HG03342 (cell line): ENCODE results near the gene EVPL.

ENCODE experiments used
- ATAC-seq: cut with Tn5 transposase; IDR thresholded peaks from one replicate; pipeline ENCODE4 v1.9.1; 2021; ENCODE audit warnings: mild to moderate bottlenecking, moderate library complexity; ENCODE audit not compliant: unreplicated experiment

The EVPL gene

DNA sequence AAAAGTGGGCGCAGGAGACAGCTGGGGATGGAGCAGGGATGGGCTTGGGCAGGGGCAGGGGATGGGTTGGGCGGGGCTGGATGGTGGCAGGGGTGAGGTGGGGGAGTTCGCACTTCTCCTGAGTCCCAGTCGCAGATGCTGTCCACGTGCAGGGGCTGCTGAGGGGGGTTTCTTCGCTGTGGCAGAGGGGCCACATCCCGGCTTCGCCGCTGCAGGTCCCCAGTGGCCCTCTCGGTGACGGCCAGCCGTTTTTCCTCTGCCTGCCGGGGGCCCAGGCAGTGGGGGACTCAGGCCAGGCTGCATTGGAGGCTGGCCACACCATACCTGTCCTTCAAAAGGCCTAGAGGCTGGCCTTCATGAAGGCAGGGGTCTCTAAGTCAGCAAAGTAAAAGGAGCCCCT is 8.3 kb downstream of the EVPL start:
- no peak for ATAC-seq

DNA sequence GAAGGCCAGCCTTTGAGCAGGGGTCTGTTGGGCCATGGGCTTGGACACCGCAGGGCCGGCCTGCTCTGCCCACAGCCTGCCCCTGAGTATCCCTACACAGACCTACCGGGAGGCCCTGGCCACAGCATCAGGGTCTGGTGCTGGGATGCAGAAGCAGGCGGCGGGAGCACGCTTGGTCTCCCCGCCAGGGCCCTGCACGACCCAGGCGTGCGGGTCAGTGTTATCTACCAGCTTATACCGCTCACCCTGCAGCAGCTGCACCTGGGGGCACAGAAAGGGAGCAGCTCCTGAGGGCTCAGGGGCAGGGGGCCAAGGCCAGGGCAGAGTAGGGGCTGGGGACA is 8.8 kb downstream of the EVPL start:
- ATAC-seq: no peak

DNA sequence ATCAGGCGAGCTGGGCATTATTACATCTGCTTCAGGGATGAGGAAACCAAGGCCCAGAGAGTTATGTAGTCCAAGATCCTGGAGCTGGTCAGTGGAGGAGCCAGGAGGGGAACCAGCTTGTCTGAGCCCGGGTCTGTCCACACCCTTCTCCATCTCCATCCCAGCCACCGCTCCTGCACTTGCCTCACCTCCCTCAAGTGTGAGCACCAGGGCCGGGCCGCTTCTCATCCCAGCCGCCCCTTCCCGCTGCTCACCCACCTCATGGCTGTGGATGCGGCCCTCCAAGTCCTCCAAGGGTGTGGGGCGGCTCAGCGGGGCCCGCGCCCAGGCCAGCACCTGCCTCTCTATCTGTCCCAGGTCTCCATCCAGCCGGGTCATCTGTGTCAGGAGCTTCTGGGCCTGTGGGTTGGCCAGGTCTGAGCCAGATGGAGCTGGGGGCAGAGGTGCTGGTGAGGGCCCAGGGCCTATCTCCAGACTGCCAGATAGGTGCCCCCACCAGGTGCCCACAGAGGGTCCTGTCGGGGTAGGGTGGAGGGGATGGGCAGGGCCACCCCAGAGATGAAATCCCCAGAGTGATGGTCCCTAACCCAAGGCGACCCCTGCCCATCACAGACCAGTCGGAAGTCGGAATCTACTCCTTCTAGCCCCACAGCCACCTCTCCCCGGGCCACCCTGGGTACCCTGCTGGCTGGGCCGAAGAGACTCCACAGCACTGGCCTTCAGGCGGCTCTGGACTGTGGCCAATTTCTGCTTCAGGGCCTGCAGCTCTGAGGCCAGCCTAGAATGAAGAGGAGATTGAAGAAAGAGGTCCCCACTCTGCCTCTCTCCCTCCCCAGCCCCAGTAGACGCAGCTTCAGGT is 9.4 kb downstream of the EVPL start:
- ATAC-seq: no peak

DNA sequence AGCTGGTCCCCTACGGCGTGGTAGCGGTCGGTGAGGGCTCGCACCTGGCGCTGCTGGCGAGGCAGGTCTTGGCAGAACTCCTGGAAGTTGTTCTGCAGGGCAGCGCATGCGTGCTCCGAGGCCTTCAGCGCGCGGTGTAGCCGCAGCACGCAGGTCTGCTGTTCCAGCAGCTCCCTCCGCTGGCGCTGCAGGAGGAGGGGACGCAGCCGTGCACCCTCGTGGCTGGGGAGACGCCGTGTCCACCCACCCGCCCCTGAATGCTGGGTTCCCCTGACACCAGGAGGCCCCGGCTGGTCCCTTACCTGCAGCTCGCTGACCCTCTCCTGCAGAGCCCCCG is 12.2 kb downstream of the EVPL start:
- ATAC-seq: no peak

DNA sequence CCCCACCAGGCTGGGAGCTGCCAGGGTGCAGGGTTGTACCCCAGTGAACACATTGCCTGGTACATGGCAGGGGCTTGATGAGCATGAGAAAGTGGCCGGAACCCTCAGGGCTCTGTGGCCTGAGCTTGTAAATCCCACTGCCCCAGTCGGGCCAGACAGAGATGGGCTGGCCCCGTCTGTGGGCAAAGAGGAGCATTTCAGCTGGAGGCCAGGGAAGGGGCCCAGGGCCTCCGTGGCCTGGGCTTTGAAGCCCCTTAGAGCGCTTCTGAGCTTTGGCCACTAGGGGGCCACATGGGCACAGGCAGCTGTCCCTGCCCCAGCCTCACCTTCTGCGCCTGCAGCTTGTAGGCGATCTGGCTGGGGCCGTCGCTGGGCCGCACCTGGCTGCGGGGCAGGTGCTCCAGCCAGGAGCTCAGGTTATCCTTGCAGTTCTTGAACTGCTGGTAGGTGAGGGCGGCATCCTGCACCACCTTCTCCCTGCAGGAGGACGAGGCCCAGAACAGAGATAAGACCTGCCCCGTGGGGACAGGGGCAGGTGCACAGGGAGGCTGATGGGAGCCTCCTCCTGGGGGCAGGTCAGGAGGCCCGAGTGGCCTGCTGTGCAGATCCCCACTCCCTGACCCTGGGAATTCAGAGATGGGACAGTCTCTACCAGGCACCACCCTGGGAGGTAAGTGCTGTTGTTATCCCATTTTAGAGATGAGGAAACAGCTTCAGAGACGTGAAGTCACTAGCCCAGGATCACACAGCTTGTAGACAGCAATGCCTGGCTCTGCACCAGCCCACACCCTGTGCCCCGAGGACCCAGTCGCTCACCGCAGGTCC is 12.8 kb downstream of the EVPL start:
- no peak for ATAC-seq

DNA sequence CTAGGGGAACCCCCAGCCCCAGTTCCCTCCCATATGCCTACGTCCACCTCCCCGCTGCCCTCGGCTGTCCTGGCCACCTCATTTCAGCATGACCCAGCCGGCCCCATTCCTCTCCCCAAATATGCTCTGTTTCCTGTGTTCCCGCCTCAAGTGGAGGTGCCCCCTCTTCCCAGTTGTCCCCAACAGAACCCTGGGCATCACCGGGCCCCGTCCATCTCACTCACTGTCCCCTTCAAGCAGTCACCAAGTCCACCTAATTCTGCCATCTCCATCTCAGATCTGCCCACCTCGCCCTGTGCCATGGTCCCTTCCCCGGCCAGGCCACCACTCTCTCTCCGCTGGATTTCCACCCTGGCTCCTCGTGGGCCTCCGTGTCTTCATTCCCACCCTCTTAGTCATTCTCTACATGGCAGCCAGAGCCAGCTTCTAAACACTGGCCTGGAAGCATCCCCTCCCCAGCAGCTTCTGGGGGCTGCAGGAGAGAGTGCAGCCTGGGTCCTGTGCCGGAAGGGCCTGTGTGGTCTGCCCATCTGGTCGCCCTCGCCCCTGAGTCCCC is 13.7 kb downstream of the EVPL start:
- no peak for ATAC-seq

DNA sequence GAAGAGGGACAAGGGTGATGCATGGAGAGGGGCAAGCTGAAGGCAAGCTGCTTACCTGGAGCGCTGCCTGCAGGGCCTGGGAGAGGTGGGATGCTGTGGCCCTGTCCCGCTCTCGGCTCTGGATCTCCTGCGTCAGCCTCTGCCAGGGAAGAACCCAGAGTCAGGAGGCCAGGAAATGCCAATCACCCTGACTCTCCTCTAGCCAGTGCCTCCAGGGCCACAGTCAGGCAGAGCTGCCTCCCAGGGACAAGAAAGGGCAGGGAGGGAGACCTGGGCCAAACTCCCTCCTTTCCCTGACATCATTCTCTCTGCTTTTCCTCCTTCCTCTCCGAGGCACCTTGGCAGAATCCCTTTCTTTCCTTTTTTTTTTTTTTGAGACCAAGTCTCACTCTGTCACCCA is 15.2 kb downstream of the EVPL start:
- ATAC-seq: no peak

DNA sequence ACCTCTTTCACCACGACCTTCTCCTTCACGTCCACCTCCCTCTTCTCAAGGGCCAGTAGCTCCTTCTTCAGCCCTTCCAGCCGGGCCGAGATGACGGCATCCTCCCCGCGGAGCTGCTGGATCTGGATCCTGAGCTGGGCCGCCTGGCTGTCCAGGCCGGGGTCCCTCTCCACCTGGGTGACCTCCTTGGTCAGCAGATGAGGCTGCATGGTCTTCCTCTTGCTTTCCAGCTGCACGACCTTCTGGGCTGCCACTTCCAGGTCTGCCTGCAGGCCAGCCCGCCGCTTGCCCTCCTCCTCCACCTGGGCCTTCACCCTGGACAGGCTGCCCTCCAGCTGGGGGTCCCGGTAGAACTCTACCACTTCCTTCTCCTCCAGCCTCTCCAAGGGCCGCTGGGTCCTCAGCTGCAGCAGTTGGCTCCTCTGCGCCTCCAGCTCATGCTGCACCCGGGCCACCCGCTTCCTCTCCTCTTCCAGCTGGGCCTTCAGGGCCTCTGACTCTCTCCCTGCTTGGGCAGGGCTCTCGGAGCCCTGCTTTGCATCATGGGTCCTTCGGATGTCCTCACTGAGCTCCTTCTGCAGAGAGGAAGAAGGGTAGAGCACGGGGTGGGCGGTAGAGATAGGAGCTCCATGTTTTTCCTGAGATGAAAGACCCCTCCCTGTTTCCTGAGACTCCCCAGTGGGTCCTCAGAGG is 17.0 kb downstream of the EVPL start:
- no peak for ATAC-seq

DNA sequence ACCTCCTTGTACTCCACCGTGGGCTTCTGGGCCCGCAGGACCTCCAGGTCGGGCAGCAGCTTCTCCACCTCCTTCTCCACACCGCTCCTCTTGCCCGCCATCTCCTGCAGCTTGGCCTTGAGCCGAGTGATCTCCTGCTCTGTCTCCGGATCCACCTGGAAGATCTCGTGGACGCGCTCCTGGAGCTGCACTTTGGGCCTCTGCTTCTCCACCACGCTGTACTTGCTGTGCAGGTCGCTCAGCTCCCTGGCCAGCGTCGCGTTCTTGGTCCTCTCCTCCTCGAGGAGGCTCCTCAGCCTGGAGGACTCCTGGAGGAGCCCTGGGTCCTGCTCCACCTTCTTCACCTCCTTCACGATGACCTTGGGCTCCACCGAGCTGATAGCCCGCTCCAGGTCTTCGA is 17.7 kb downstream of the EVPL start:
- no peak for ATAC-seq

DNA sequence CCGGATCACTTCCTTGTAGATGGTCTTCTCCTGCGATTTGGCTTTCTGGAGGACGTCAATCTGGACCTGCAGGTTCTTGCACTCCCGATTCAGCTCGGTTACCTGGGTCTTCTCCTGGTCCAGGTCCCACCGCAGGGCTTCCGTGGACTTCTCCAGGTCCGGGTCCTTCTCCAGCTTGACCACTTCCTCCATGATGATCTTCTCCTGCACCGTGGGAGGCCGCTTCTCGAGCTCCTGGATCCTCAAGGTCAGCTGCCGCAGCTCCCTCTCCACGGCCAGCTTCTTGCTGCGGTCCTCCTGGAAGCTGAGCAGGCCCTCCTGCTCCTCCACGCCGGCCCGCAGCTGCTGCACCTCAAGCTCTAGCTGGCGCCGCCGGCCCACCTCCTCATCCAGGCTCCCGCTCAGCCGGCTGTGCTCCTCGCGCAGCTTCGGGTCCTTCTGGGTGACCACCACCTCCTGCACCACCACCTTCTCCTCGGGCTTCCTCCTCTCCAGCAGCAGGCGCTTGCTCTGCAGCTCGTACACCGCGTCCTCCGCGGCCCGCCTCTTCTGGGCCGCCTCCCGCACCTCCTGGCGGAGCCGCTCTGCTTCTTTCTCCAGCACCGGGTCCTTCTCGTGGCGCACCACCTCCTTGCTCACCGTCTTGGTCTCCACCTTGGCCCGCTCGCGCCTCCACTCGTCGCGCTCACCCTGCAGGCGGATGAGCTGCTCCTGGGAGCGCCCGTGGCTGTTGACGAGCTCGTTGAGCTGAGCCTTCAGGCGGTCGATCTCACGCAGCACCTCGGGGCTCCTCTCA is 18.3 kb downstream of the EVPL start:
- ATAC-seq: no peak

DNA sequence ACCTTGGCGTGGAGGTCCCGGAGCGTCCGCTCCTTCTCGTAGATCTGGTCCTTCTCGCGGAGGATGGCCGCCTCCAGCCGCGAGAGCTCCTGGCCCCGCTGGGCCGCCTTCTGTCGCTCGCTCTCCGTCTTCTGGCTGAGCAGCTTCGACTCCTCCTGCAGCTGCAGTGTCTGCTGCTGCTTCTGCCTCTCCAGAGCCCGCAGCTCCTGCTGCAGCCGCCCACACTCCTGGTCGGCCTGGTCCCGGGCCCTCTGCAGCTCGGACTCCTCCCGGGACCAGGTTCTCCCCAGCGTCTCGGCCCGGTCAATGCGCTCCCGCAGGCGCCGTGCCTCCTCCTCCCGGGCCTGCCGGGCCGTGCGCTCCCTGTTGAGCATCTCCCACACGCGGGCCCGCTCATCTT is 18.9 kb downstream of the EVPL start:
- no peak for ATAC-seq

DNA sequence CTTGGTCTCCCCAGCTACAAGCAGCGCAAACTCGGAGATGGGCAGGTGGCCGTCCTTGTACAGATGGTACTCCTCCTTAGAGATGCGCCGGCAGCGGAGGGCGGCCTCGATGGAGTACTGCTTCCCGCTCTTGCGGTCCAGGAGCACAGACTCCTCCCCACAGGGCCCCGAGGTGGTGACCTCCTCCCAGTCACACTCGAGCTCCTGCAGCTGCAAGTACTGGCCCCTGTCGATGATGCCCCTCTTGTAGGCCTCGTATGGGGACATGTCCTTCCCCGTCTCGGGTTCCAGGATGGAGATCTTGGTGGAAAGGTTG is 19.3 kb downstream of the EVPL start:
- no peak for ATAC-seq

DNA sequence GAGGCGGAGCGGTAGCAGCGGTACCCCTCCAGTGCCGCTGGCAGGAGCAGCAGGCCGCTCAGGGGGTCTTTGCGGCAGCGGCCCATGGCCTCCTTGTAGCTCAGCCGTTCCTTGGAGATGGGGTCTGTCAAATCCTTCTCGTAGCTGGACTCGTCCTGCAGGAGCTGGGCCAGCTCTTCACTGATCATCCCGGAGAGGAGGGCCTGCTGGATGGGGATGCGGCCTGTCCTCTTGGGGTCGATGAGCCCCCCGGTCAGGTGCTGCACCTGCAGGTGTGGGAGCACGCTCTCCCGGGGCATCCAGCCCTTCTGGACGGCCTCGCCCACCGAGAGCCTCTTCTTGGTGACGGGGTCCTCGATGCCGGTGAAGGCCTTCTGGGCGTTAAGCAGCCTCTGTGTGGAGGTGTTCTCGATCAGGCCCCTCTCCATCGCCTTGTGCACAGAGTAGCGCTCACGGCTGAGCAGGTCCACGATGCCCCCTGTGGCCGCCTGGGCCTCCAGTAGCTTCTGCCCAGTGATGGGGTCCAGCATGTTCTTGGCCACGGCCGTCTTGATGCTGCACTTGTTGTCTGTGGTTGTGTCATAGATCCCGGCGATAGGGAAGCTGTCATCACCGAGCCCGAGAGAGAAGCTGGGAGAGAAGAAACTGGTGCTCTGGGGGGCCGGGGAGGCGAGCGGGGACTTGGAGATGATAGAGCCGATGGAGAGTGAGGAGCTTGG is 19.8 kb downstream of the EVPL start:
- ATAC-seq: no peak

DNA sequence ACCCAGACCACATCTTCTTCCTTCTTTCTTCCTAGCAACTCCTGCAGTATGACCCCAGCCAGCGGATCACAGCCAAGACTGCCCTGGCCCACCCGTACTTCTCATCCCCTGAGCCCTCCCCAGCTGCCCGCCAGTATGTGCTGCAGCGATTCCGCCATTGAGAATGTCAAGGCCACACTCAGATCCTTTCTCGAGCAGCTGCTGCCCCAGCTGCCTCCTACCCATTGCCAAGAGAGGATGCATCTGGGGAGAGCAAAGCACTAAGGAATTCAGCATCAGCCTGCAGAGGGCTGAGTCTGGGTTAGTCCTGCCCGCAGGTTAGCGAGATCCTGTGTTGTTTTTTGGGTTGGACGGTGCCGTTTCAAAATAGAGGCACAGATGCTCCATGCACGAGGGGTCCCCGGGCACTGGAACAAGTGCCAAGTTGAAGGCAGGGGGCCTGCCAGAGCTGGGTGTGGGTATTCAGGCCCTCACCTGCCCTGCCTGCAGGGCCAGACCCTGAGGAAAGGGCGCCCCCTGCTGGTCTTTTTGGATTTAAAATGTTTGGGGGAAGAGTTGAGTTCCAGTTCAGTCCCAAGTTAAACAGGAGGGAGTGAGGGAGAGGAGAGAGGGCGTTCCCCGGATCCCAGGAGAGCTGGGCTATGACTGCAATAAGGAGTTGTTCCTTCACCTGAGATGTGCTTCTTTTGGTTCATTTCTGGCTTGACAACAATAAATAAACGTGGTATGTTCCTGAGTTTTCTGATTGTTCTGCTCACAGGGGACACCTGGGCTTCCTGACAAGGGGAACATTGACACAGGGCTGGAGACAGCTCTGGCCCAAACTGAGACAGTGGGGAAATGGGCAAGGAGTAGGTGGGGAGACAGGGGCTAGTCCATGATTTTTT is 21.6 kb downstream of the EVPL start:
- no peak for ATAC-seq

DNA sequence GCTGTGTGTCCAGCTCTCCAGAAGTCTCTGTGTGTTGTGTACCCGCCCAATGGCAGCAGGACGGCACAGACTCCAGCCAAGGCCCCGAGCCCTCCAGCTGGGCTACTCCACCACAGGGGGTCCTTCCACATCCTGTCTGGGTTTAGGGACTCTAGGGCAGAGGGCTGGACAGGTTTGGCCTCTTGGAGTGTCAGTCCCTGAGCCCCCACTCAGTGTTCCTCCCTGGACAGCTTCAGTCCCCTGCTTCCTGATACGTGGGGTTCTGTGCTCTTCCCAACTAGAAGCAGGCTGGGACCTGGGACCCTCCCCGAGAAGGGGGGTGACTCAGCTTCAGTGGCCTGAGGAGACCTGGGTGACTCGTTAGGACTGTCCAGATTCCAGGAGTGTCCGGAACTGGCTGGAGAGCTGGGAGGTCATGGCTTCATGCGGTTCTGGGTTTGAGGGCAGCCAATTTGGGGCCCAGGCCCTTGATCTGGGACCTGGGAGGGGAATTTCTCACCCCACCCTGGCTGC is 22.3 kb downstream of the EVPL start:
- ATAC-seq: no peak

DNA sequence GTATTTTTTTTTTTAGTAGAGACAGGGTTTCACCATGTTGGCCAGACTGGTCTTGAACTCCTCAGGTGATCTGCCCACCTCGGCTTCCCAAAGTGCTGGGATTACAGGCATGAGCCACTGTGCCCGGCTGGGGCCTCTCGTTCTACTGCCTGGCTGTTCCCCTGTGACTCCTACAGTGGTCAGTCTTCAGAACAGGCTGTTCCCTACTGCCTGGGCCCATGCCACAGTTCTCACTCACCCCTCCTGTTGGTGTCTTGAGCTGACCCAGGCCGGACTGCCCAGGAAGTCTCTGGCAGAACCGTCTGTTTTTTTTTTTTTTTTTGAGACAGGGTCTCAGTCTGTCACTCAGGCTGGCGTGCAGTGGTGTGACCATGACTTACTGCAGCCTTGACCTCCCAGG is 23.2 kb downstream of the EVPL start:
- no peak for ATAC-seq

DNA sequence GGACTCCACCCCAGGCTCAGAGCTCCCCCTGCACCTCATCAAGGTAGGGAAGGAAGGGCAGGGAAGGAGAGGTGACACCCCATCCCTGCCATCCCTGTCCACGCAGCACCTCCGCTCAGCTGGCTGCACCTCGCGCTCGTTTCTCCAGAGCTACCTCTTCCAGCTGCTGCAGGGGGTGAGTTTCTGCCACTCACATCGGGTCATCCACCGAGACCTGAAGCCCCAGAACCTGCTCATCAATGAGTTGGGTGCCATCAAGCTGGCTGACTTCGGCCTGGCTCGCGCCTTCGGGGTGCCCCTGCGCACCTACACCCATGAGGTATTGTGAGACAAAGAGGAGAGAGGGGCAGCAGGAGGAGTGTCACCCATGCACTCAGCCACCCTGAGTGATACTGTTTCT is 25.0 kb downstream of the EVPL start:
- no peak for ATAC-seq

DNA sequence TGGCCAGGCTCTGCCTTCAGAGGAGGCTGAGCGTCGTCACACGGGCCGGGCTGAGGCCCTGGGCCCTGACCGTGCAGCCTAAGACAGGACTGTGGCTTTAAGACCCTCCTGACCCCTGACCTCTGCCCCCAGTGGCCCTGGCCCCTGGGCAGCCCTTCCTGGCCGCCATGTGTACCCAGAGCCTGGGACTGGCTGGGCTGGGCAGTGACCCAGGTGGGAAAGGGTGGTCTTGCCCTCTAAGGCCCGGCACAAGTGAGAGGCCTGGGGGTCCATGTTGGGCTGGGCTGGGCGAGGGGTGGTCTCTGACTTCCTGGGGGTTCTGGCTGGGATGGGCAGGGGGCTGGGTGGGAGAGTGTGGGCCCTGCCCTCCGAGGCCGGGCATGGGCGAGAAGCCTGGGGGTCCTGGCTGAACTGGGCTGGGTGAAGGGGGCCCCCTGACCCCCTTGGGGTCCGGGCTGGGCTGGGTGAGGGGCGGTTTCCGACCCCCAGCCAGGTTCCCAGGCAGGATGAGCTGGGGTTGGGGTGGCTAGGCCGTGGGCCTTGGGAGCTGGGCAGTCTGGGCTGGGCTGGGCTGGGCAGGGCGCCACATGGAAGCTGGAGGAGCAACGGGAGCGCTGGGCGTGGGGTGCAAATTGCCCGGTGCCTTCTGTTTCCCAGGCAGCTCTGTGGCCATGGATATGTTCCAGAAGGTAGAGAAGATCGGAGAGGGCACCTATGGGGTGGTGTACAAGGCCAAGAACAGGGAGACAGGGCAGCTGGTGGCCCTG is 26.2 kb downstream of the EVPL start, which contains the start of gene CDK3:
Gene CDK3 (plus strand): TSS at position 101 of the 767 bp plus-strand sequence. CDS start 571 bp downstream, at position 672.
- no peak for ATAC-seq
